ENCODE measurements around the gene PLCH1. TPM values are rescaled to one million over a fixed set of nuclear protein-coding genes. Genes with fewer than 3 reads are reported as not detected.

The PLCH1 gene
- total RNA-seq, 1 donor from 2014 or later = not detected

DNA sequence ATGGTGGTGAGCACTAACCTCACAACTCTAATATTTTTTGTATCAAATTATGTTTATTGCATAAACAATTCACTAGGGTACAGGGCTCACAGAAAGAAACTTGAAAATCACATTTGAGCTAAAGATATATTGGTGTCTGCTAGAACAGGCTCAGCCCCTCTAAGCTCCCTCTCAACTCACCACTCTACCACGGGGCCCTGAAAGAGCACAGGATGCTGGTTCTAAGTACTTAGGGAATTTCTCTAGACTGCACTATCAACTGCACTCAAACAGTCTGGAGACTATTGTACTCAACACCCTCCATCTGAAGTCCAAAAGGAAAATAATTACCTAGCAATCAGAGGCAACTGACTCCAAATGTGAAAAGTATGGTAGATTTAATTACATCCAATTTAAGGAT is 352.7 kb downstream of the PLCH1 start:
- peaks cover 20% of the 10 kb centered on the region for H3K27me3 Mint-ChIP-seq (ENCODE audit: unreplicated experiment)
- no peaks in the 10 kb centered on the region for H3K36me3 Mint-ChIP-seq (ENCODE audit: unreplicated experiment)
- H3K9me3 Mint-ChIP-seq (ENCODE audit: unreplicated experiment) = peaks cover 6% of the 10 kb centered on the region
- H3K27ac Mint-ChIP-seq (ENCODE audit: unreplicated experiment) = no peak overlapping the region
- TF ChIP-seq, protein P1, sequence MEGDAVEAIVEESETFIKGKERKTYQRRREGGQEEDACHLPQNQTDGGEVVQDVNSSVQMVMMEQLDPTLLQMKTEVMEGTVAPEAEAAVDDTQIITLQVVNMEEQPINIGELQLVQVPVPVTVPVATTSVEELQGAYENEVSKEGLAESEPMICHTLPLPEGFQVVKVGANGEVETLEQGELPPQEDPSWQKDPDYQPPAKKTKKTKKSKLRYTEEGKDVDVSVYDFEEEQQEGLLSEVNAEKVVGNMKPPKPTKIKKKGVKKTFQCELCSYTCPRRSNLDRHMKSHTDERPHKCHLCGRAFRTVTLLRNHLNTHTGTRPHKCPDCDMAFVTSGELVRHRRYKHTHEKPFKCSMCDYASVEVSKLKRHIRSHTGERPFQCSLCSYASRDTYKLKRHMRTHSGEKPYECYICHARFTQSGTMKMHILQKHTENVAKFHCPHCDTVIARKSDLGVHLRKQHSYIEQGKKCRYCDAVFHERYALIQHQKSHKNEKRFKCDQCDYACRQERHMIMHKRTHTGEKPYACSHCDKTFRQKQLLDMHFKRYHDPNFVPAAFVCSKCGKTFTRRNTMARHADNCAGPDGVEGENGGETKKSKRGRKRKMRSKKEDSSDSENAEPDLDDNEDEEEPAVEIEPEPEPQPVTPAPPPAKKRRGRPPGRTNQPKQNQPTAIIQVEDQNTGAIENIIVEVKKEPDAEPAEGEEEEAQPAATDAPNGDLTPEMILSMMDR (IDR thresholded peaks at IDR 0.05) = no peak
- H3K4me1 Mint-ChIP-seq (ENCODE audit: unreplicated experiment) = peaks cover 17% of the 10 kb centered on the region
- DNase-seq (ENCODE audit: extremely low spot score, unreplicated experiment) = no peak
- H3K4me3 Mint-ChIP-seq (ENCODE audit: unreplicated experiment) = no peak overlapping the region

DNA sequence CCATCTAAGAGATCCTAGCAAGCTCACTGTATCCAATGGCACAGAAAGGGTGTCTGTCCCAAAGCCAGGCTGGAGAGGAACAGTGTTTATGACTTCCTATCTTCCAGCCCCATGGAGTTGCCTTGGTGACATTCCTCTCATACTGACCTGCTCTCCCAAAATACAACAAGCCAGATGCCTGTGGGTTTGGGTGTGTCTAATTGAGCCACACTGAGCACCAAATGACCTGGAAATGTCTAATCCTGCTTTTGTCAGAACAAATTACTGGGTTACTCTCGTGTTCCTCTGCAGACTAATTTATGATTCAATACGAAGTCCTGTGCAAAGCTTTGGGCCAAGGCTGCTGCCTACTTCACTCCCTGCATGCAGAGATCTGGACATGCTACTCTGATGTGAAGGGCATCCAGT is 353.3 kb downstream of the PLCH1 start:
- TF ChIP-seq, protein P1 (IDR thresholded peaks at IDR 0.05) = no peak
- Mint-ChIP-seq H3K36me3 (ENCODE audit: unreplicated experiment) (no peaks in the 10 kb centered on the region), H3K27ac (ENCODE audit: unreplicated experiment) (peak overlapping the region; percentile 46), H3K27me3 (ENCODE audit: unreplicated experiment) (peaks cover 25% of the 10 kb centered on the region), H3K4me3 (ENCODE audit: unreplicated experiment) (no peak overlapping the region), H3K9me3 (ENCODE audit: unreplicated experiment) (peaks cover 6% of the 10 kb centered on the region), H3K4me1 (ENCODE audit: unreplicated experiment) (peaks cover 17% of the 10 kb centered on the region)
- no peak for DNase-seq (ENCODE audit: extremely low spot score, unreplicated experiment)

DNA sequence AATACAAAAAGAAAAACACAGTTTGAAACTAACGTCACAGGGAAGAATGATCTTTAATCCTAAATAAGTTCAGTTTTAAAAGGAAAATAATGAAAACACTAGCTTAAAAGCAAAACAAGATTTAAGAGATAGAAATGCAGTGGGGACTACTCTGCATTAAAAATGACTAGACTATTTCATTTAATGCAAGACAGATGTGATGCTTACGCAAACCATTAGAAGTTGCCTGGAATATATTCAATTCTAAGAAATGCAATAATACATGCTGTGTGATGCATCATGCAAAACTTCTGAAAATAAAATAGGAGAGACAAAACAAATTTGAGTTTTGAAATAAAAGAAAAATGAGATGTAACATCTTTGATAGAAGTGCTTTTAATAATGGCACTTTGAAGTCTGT is 353.8 kb downstream of the PLCH1 start:
- H3K4me3 Mint-ChIP-seq (ENCODE audit: unreplicated experiment) = no peak overlapping the region

DNA sequence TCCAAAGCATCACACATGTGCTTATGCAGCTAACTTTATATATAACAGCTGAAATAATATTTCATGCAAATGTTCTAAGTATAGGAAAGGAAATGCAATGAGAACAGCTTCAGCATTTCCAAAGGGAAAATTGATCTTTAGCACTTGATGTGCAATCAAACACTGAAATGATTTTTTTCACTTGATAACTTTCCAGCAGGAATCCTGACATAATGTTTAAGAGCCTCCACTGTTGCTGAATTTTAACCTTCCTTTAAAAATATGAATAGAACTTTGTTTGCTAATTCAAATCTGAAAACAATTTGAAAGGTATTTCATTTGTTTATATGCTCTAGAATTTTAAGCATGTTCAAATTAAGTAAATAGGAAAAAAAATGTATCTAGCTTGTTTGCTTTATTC is 354.5 kb downstream of the PLCH1 start:
- no peaks in the 10 kb centered on the region for H3K36me3 Mint-ChIP-seq (ENCODE audit: unreplicated experiment)
- TF ChIP-seq, protein P1 (IDR thresholded peaks at IDR 0.05) = no peak
- H3K4me3 Mint-ChIP-seq (ENCODE audit: unreplicated experiment) = no peak overlapping the region
- H3K27me3 Mint-ChIP-seq (ENCODE audit: unreplicated experiment) = peaks cover 33% of the 10 kb centered on the region
- peaks cover 2% of the 10 kb centered on the region for H3K9me3 Mint-ChIP-seq (ENCODE audit: unreplicated experiment)
- no peak overlapping the region for H3K27ac Mint-ChIP-seq (ENCODE audit: unreplicated experiment)
- DNase-seq (ENCODE audit: extremely low spot score, unreplicated experiment) = no peak
- H3K4me1 Mint-ChIP-seq (ENCODE audit: unreplicated experiment) = peaks cover 17% of the 10 kb centered on the region

More for the DNA sequence above, 353.8 kb downstream of the PLCH1 start:
- Mint-ChIP-seq H3K27me3 (ENCODE audit: unreplicated experiment) (peaks cover 29% of the 10 kb centered on the region), H3K4me1 (ENCODE audit: unreplicated experiment) (peaks cover 17% of the 10 kb centered on the region), H3K9me3 (ENCODE audit: unreplicated experiment) (peaks cover 6% of the 10 kb centered on the region), H3K36me3 (ENCODE audit: unreplicated experiment) (no peaks in the 10 kb centered on the region), H3K27ac (ENCODE audit: unreplicated experiment) (peak overlapping the region; percentile 46)
- no peak for DNase-seq (ENCODE audit: extremely low spot score, unreplicated experiment)
- TF ChIP-seq, protein P1 (IDR thresholded peaks at IDR 0.05) = no peak

DNA sequence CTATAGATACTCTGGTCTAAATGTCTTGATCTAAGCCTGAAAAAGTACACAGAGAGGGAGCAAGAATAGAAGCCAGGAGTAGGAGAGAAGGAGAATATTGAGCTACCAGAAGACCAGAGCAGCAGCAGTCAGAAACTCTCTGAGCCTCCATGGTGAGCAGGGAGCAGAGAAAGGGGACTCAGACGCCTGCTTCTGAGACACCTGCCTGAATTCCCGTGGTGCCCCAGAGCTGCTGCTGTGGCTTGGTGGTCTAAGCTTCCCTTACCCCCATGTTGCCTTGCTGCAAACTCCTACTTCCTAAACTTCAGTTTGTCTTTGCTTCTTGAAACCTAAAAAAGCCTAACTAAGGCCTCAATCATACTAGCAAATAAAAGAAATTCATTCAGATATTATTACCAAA is 356.5 kb downstream of the PLCH1 start:
- peaks cover 17% of the 10 kb centered on the region for H3K4me1 Mint-ChIP-seq (ENCODE audit: unreplicated experiment)
- H3K4me3 Mint-ChIP-seq (ENCODE audit: unreplicated experiment) = no peak overlapping the region
- no peaks in the 10 kb centered on the region for H3K9me3 Mint-ChIP-seq (ENCODE audit: unreplicated experiment)
- TF ChIP-seq, protein P1 (IDR thresholded peaks at IDR 0.05) = no peak
- peaks cover 33% of the 10 kb centered on the region for H3K27me3 Mint-ChIP-seq (ENCODE audit: unreplicated experiment)
- H3K36me3 Mint-ChIP-seq (ENCODE audit: unreplicated experiment) = no peaks in the 10 kb centered on the region
- no peak overlapping the region for H3K27ac Mint-ChIP-seq (ENCODE audit: unreplicated experiment)
- no peak for DNase-seq (ENCODE audit: extremely low spot score, unreplicated experiment)

Data from osteocyte (in vitro differentiated cells).